ENCODE results near the gene DUOX1. TPM values are rescaled to one million over a fixed set of nuclear protein-coding genes. Genes with fewer than 3 reads are reported as not detected.

The DUOX1 gene
- total and polyA plus RNA-seq, 2 of the 13 experiments (the other 11 are each of a cell fraction or from before 2014, with no cell fraction given) = 0.03 TPM; not detected in 1

GRCh38 chr15:45106002-45106790, 23.6 kb upstream of the DUOX1 start:
- no peaks in the 10 kb centered on the region for H3K79me2 ChIP-seq (ENCODE audit: insufficient read depth, low read length)
- no peak overlapping the region for H2AFZ ChIP-seq (ENCODE audit: low read length)
- ChIA-PET CTCF (ENCODE audit: low intra/inter-chr PET ratio, low total read pairs) (no interaction called here), POLR2A (no interaction called here)
- H3K4me2 ChIP-seq (ENCODE audit: low read depth, low read length) = no peak overlapping the region
- intact Hi-C loops (cut with micrococcal nuclease; ENCODE audit: unreplicated experiment) (no loop called here), in situ Hi-C loops (cut with HindIII; ENCODE audit: extremely low pct_ligation_motif_present, low pct_unique_long_range_greater_than_20kb) (no loop called here)
- H3K9ac ChIP-seq (ENCODE audit: insufficient read depth, low read depth, low read length) = no peak overlapping the region
- no peaks in the 10 kb centered on the region for H3K36me3 ChIP-seq (replicated peaks in 1 of 2; ENCODE audit: control insufficient read depth in 1 of 2, insufficient read depth in 2 of 2, low read length in 2 of 2)
- WGBS (ENCODE audit: low lambda C conversion rate) = 37% methylated on average over 10 of the region's 15 CpGs
- H3K4me3 ChIP-seq (replicated peaks in 1 of 3; ENCODE audit: insufficient read depth in 1 of 3, low read depth in 2 of 3, low read length in 3 of 3) = no peak overlapping the region
- H3K9me3 ChIP-seq (ENCODE audit: low read length) = no peaks in the 10 kb centered on the region
- ATAC-seq (no peak), DNase-seq (ENCODE audit: low spot score) (no peak), FAIRE-seq (no peak)
- H3K27ac ChIP-seq (ENCODE audit: extremely low read length, insufficient read depth, low read length) = no peak overlapping the region
- no peaks in the 10 kb centered on the region for H4K20me1 ChIP-seq (ENCODE audit: insufficient read depth, low read length)
- H3K4me1 ChIP-seq (ENCODE audit: insufficient read depth, low read length) = no peaks in the 10 kb centered on the region
- BruUV-seq (replicated peaks) = no TSS peak
- TF ChIP-seq ZNF83 (CRISPR knock-in tag; IDR thresholded peaks at IDR 0.05; ENCODE audit: borderline replicate concordance) = no peak
- no peak for TF ChIP-seq PHF21A (CRISPR knock-in tag; IDR thresholded peaks at IDR 0.05)
- no peak for TF ChIP-seq GMEB2 (CRISPR knock-in tag; IDR thresholded peaks at IDR 0.05; ENCODE audit: low read depth)
- TF ChIP-seq PRDM10 (CRISPR knock-in tag; IDR thresholded peaks at IDR 0.05; ENCODE audit: low read depth) = no peak
- no peak for TF ChIP-seq TCF12 (IDR thresholded peaks at IDR 0.05)
- no peak for TF ChIP-seq TCF12 (CRISPR knock-in tag; IDR thresholded peaks at IDR 0.05)
- TF ChIP-seq SOX5 (CRISPR knock-in tag; IDR thresholded peaks at IDR 0.05; ENCODE audit: borderline replicate concordance) = no peak
- TF ChIP-seq ZNF350 (CRISPR knock-in tag; IDR thresholded peaks at IDR 0.05; ENCODE audit: borderline replicate concordance, low read depth) = no peak
- peaks cover 6 to 34% of the 10 kb centered on the region in 2 experiments; a peak in 4 of 5 replicates for H3K27me3 ChIP-seq (ENCODE audit: control insufficient read depth in 1 of 2, insufficient read depth in 2 of 2, low read length in 2 of 2)
